ENCODE data around the gene C1QA.

C1QA gene

GRCh38 chr1:22636353-22636752, at the start of gene C1QA:
TSS of gene C1QA (plus strand) at chr1:22636628. CDS start at chr1:22637617, 989 bp downstream.
- no peak for DNase-seq (ENCODE audit: low read depth)

GRCh38 chr1:22587247-22587646, 49.2 kb upstream of the C1QA start:
- no peak for DNase-seq (ENCODE audit: low read depth)

GRCh38 chr1:22588899-22589422, 47.5 kb upstream of the C1QA start:
- no peak for DNase-seq (ENCODE audit: low read depth)

- no peak for DNase-seq (ENCODE audit: low read depth)
Measured at GRCh38 chr1:22591576-22591975, 44.9 kb upstream of the C1QA start.

GRCh38 chr1:22592051-22592450, 44.4 kb upstream of the C1QA start:
- DNase-seq (ENCODE audit: low read depth): no peak

- no peak for DNase-seq (ENCODE audit: low read depth)
Measured at GRCh38 chr1:22592919-22593790, 43.3 kb upstream of the C1QA start.

GRCh38 chr1:22594396-22594795, 42.0 kb upstream of the C1QA start:
- no peak for DNase-seq (ENCODE audit: low read depth)

- DNase-seq (ENCODE audit: low read depth): no peak
Measured at GRCh38 chr1:22595108-22595507, 41.3 kb upstream of the C1QA start.

GRCh38 chr1:22597301-22597965, 39.0 kb upstream of the C1QA start:
- no peak for DNase-seq (ENCODE audit: low read depth)

- no peak for DNase-seq (ENCODE audit: low read depth)
Measured at GRCh38 chr1:22597996-22598395, 38.4 kb upstream of the C1QA start.

GRCh38 chr1:22598736-22599135, 37.7 kb upstream of the C1QA start:
- DNase-seq (ENCODE audit: low read depth): no peak

GRCh38 chr1:22600071-22600816, 36.2 kb upstream of the C1QA start:
- no peak for DNase-seq (ENCODE audit: low read depth)

- no peak for DNase-seq (ENCODE audit: low read depth)
Measured at GRCh38 chr1:22600817-22601605, 35.4 kb upstream of the C1QA start.

- no peak for DNase-seq (ENCODE audit: low read depth)
Measured at GRCh38 chr1:22601610-22602009, 34.8 kb upstream of the C1QA start.

GRCh38 chr1:22602060-22602740, 34.2 kb upstream of the C1QA start:
- DNase-seq (ENCODE audit: low read depth): no peak

- no peak for DNase-seq (ENCODE audit: low read depth)
Measured at GRCh38 chr1:22606161-22606560, 30.3 kb upstream of the C1QA start.

- no peak for DNase-seq (ENCODE audit: low read depth)
Measured at GRCh38 chr1:22607154-22607553, 29.3 kb upstream of the C1QA start.

- no peak for DNase-seq (ENCODE audit: low read depth)
Measured at GRCh38 chr1:22608361-22608760, 28.1 kb upstream of the C1QA start.

- DNase-seq (ENCODE audit: low read depth): no peak
Measured at GRCh38 chr1:22609291-22609690, 27.1 kb upstream of the C1QA start.

GRCh38 chr1:22611530-22611947, 24.9 kb upstream of the C1QA start:
- no peak for DNase-seq (ENCODE audit: low read depth)
